Panc1 (cell line): ENCODE data around the gene RAB6A.

ENCODE experiments used
- CTCF ChIP-seq: fragments of 450-650 bp; IDR thresholded peaks from 2 replicates; pipeline ENCODE4 v1.5.1; 2017; ENCODE audit warnings: mild to moderate bottlenecking
- POLR2AphosphoS5 ChIP-seq: IDR thresholded peaks from 2 replicates; pipeline ENCODE4 v1.6.1; 2012; ENCODE audit warnings: mild to moderate bottlenecking, low read depth, low read length, moderate library complexity
- REST ChIP-seq, 2 experiments: IDR thresholded peaks; 2 replicates each; pipeline ENCODE4 v1.6.1; 2011 to 2012; ENCODE audit warnings: low read depth in 2 of 2, control low read depth in 1 of 2, low read length in 1 of 2, mild to moderate bottlenecking in 1 of 2, moderate library complexity in 1 of 2; ENCODE audit not compliant: insufficient read depth in 1 of 2

GRCh38 chr11:73633999-73634398 is 126.9 kb downstream of the RAB6A start:
- TF ChIP-seq REST (IDR thresholded peaks at IDR 0.05; ENCODE audit: insufficient read depth in 1 of 2, low read depth in 2 of 2, low read length in 1 of 2) (no peak), CTCF (no peak), POLR2AphosphoS5 (no peak)
